Thoracic aorta (tissue), 2 donors: ENCODE measurements around the gene ACSS1. TPM values are rescaled to one million over a fixed set of nuclear protein-coding genes. Genes with fewer than 3 reads are reported as not detected.

Experiments used
- ATAC-seq: fragments of 150-250 bp; one replicate; pipeline ENCODE4 v1.8.0; 2017; ENCODE audit warnings: low read depth; ENCODE audit not compliant: insufficient number of reproducible peaks, low FRiP score
- DNase-seq: peaks from one replicate; pipeline ENCODE4 v3.0.0-alpha.2; 2020; ENCODE audit warnings: low spot score
- H3K27ac ChIP-seq, 2 donors: fragments of 200-600 bp; sonication (generic); 1 replicate in 1 of 2; 2 replicates in 1 of 2; pipeline ENCODE4 v1.5.1; 2016; ENCODE audit warnings: mild to moderate bottlenecking in 2 of 2, moderate library complexity in 2 of 2
- H3K27me3 ChIP-seq: fragments of 200-600 bp; sonication (generic); replicated peaks from 2 replicates; pipeline ENCODE4 v1.6.0; 2016; ENCODE audit warnings: mild to moderate bottlenecking; ENCODE audit not compliant: insufficient read depth
- H3K36me3 ChIP-seq: fragments of 200-600 bp; sonication (generic); one replicate; pipeline ENCODE4 v1.5.1; 2016
- H3K4me1 ChIP-seq, 2 donors: fragments of 200-600 bp; sonication (generic); 1 replicate in 1 of 2; 2 replicates in 1 of 2; pipeline versions ENCODE4 v1.5.1 to v1.6.0; 2016; ENCODE audit warnings: low read depth in 2 of 2, mild to moderate bottlenecking in 1 of 2; ENCODE audit not compliant: control insufficient read depth in 1 of 2
- H3K4me3 ChIP-seq: fragments of 200-600 bp; sonication (generic); 2 replicates; pipeline ENCODE4 v1.5.1; 2016; ENCODE audit warnings: mild to moderate bottlenecking
- H3K9me3 ChIP-seq: fragments of 200-600 bp; sonication (generic); 2 replicates; pipeline ENCODE4 v1.5.1; 2016
- CTCF ChIP-seq: fragments of 200-600 bp; sonication (generic); IDR thresholded peaks from one replicate; pipeline ENCODE4 v1.5.1; 2019; ENCODE audit warnings: antibody characterized with exemption
- total RNA-seq, 2 donors: library from RNA; depleted of rRNA; stranded (reverse); fragments of >200 nt; gene quantifications; one replicate each; pipeline versions ENCODE4 v1.1.0 to v1.2.3, GENCODE V29; 2016

ACSS1 gene
- total RNA-seq, 2 donors from 2014 or later, result 26.0 to 31.7 TPM

- peaks cover 59% of the 10 kb centered on the region for H3K36me3 ChIP-seq
Measured at GRCh38 chr20:24966317-24967012, 91.5 kb downstream of the ACSS1 start.

GRCh38 chr20:24965065-24965919, 92.6 kb downstream of the ACSS1 start:
- no peak for TF ChIP-seq CTCF
- no peak overlapping the region for H3K4me3 ChIP-seq
- ATAC-seq, result no peak
- H3K27ac ChIP-seq, result no peak overlapping the region
- H3K36me3 ChIP-seq, result peaks cover 61% of the 10 kb centered on the region
- no peak for DNase-seq
- no peaks in the 10 kb centered on the region for H3K4me1 ChIP-seq
- no peaks in the 10 kb centered on the region for H3K27me3 ChIP-seq
- H3K9me3 ChIP-seq, result no peaks in the 10 kb centered on the region

More at GRCh38 chr20:24966317-24967012, 91.5 kb downstream of the ACSS1 start:
- H3K4me3 ChIP-seq, result no peak overlapping the region
- ATAC-seq (no peak), DNase-seq (no peak)
- H3K27ac ChIP-seq, result no peak overlapping the region
- no peak for TF ChIP-seq CTCF
- no peaks in the 10 kb centered on the region for H3K4me1 ChIP-seq
- no peaks in the 10 kb centered on the region for H3K27me3 ChIP-seq
- no peaks in the 10 kb centered on the region for H3K9me3 ChIP-seq

- Histone ChIP-seq H3K27me3 (no peaks in the 10 kb centered on the region), H3K9me3 (no peaks in the 10 kb centered on the region), H3K36me3 (peaks cover 53% of the 10 kb centered on the region), H3K4me3 (no peak overlapping the region), H3K4me1 (no peaks in the 10 kb centered on the region), H3K27ac (no peak overlapping the region)
- ATAC-seq (no peak), DNase-seq (no peak)
- no peak for TF ChIP-seq CTCF
Measured at GRCh38 chr20:24964506-24964840, 93.5 kb downstream of the ACSS1 start.

GRCh38 chr20:24963672-24964505, 94.0 kb downstream of the ACSS1 start:
- H3K27me3 ChIP-seq, result no peaks in the 10 kb centered on the region
- H3K4me3 ChIP-seq, result no peak overlapping the region
- no peak for TF ChIP-seq CTCF
- H3K4me1 ChIP-seq, result no peaks in the 10 kb centered on the region
- H3K36me3 ChIP-seq, result peaks cover 47% of the 10 kb centered on the region
- no peak for ATAC-seq
- DNase-seq, result no peak
- no peak overlapping the region for H3K27ac ChIP-seq
- no peaks in the 10 kb centered on the region for H3K9me3 ChIP-seq

GRCh38 chr20:24962510-24962909, 95.4 kb downstream of the ACSS1 start:
- Histone ChIP-seq H3K4me3 (no peak overlapping the region), H3K36me3 (peaks cover 34% of the 10 kb centered on the region), H3K27me3 (no peaks in the 10 kb centered on the region), H3K4me1 (no peaks in the 10 kb centered on the region), H3K27ac (no peak overlapping the region), H3K9me3 (no peaks in the 10 kb centered on the region)
- TF ChIP-seq CTCF, result no peak
- no peak for DNase-seq
- ATAC-seq, result no peak
